Measurements from ENCODE around the gene EVC2.

EVC2 gene

GRCh38 chr4:5689065-5689464, 19.3 kb downstream of the EVC2 start:
- no peak overlapping the region for H3K4me3 ChIP-seq (ENCODE audit: low read depth, low read length)
- in situ Hi-C loops (cut with HindIII; ENCODE audit: low sequenced_read_pairs) = no loop called here
- no peak for TF ChIP-seq CTCF (IDR thresholded peaks at IDR 0.05; ENCODE audit: low read depth, low read length, missing control alignments)
- DNase-seq (ENCODE audit: low read depth) = no peak

GRCh38 chr4:5686338-5686737, 22.0 kb downstream of the EVC2 start:
- no peak for DNase-seq (ENCODE audit: low read depth)
- in situ Hi-C loops (cut with HindIII; ENCODE audit: low sequenced_read_pairs) = no loop called here
- no peak overlapping the region for H3K4me3 ChIP-seq (ENCODE audit: low read depth, low read length)
- TF ChIP-seq CTCF (IDR thresholded peaks at IDR 0.05; ENCODE audit: low read depth, low read length, missing control alignments) = no peak

GRCh38 chr4:5685296-5685695, 23.1 kb downstream of the EVC2 start:
- no peak overlapping the region for H3K4me3 ChIP-seq (ENCODE audit: low read depth, low read length)
- in situ Hi-C loops (cut with HindIII; ENCODE audit: low sequenced_read_pairs) = no loop called here
- TF ChIP-seq CTCF (IDR thresholded peaks at IDR 0.05; ENCODE audit: low read depth, low read length, missing control alignments) = no peak
- no peak for DNase-seq (ENCODE audit: low read depth)

GRCh38 chr4:5683566-5683965, 24.8 kb downstream of the EVC2 start:
- in situ Hi-C loops (cut with HindIII; ENCODE audit: low sequenced_read_pairs) = no loop called here
- no peak for DNase-seq (ENCODE audit: low read depth)
- no peak for TF ChIP-seq CTCF (IDR thresholded peaks at IDR 0.05; ENCODE audit: low read depth, low read length, missing control alignments)
- H3K4me3 ChIP-seq (ENCODE audit: low read depth, low read length) = no peak overlapping the region

GRCh38 chr4:5678977-5679376, 29.4 kb downstream of the EVC2 start:
- DNase-seq (ENCODE audit: low read depth) = no peak
- no peak for TF ChIP-seq CTCF (IDR thresholded peaks at IDR 0.05; ENCODE audit: low read depth, low read length, missing control alignments)
- in situ Hi-C loops (cut with HindIII; ENCODE audit: low sequenced_read_pairs) = no loop called here
- no peak overlapping the region for H3K4me3 ChIP-seq (ENCODE audit: low read depth, low read length)

- DNase-seq (ENCODE audit: low read depth) = no peak
- in situ Hi-C loops (cut with HindIII; ENCODE audit: low sequenced_read_pairs) = no loop called here
- no peak overlapping the region for H3K4me3 ChIP-seq (ENCODE audit: low read depth, low read length)
- no peak for TF ChIP-seq CTCF (IDR thresholded peaks at IDR 0.05; ENCODE audit: low read depth, low read length, missing control alignments)
Observed at GRCh38 chr4:5676763-5677162, 31.6 kb downstream of the EVC2 start.

GRCh38 chr4:5666741-5667140, 41.6 kb downstream of the EVC2 start:
- DNase-seq (ENCODE audit: low read depth) = no peak
- TF ChIP-seq CTCF (IDR thresholded peaks at IDR 0.05; ENCODE audit: low read depth, low read length, missing control alignments) = no peak
- in situ Hi-C loops (cut with HindIII; ENCODE audit: low sequenced_read_pairs) = no loop called here

More at GRCh38 chr4:5666741-5667140, 41.6 kb downstream of the EVC2 start:
- no peak overlapping the region for H3K4me3 ChIP-seq (ENCODE audit: low read depth, low read length)
